SK-MEL-5 (cell line): Measurements from ENCODE around the gene CDC34. TPM values are rescaled to one million over a fixed set of nuclear protein-coding genes. Genes with fewer than 3 reads are reported as not detected.
A peak's percentile ranks its signal among the peaks of the same experiment; 100 is the strongest.

Experiments
- DNase-seq: peaks from one replicate; pipeline ENCODE4 v3.0.0-alpha.2; 2016; ENCODE audit warnings: low read depth, low spot score
- in situ Hi-C: cut with HindIII; loops from 2 replicates; pipeline ENCODE4 v1.10.0; 2016; ENCODE audit warnings: low sequenced_read_pairs, high pct_unique_total_duplicates, low pct_unique_long_range_greater_than_20kb
- total RNA-seq: library from RNA; depleted of rRNA; stranded (reverse); fragments of >200 nt; shearing (Covaris generic); gene quantifications from 2 replicates; pipeline ENCODE4 v1.2.3, GENCODE V29; 2014

CDC34 gene
- total RNA-seq, 1 experiment from 2014 or later: 52.7 TPM

DNA sequence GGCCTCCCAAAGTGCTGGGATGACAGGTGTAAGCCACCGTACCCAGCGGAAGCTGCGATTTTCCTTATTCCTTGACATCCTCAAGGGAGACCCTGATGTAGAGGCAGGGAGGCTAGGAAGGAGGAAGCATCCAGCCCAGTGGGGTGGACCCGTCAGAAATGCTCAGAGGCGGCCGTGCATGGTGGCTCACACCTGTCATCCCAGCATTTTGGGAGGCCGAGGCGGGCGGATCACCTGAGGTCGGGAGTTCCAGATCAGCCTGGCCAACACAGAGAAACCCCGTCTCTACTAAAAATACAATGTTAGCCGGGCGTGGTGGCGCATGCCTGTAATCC, 23.9 kb downstream of the CDC34 start:
- DNase-seq: no peak
- in situ Hi-C loops: no loop called here

DNA sequence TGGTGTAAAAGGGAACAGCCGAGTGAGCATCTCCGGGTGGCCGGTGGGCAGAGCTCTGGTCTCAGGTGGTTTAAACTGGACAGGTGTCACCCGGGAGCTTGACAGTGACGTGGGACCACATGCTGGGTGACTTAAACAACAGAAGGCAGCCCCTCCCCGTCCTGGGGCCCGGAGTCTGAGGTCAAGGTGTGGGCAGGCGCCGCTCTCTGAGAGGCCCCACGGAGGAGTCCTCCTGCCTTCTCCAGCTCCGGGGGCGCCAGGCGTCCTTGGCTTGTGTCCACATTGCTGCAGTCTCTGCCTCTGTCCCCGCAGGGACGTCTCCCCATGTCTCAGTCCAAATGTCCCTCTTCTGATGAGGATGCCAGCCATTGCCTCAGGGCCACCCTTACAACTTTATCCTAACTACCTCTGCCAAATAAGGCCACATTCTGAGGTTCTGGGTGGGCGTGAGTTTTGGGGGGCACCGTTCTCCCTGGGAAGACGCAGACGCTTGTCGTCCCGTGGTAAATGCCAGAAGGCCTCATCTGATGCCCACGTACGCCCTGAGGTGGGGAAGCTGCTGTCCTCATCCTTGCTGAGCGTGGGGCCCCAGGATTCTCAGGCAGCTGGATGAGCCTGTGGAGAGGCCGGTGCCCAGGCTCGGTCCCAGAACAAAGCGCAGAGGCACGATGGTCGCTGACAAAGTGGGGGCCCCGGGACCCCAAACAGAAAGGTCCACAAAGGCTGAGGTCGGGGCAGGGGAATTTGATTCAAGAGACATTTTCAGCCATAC, 25.2 kb downstream of the CDC34 start:
- no peak for DNase-seq
- in situ Hi-C loops: no loop called here

DNA sequence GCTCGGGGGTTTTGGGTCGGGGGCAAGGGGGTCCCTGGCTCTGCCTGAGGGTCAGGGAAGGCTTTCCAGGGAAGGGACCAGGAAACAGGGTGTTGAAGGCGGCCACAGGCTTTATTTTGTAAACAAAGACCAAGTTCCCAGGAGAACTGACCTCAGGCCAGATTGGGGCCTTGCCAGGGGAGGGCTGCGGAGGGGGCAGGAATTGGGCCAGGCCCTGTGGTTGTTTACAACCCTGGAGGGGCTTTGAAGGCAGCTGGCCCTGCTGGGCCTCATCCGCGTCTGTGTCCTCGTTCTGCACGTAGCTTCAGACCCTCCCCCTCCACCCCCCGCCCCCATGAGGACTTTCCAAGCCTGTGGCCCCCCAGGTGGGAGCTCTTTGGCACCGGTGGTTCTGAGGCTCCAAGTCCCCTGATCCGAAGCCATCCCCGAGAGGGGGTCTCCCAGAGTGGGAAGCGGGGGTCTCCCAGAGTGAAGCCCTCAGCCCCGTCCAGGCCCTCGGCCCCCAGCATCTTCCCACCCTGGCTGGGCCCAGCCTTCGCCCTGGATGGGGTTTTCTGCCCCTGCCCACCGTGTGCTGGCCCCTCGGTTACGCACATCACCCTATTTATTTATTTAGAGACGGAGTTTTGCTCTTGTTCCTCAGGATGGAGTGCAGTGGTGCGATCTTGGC, 27.3 kb downstream of the CDC34 start:
- no peak for DNase-seq
- in situ Hi-C loops: no loop called here

DNA sequence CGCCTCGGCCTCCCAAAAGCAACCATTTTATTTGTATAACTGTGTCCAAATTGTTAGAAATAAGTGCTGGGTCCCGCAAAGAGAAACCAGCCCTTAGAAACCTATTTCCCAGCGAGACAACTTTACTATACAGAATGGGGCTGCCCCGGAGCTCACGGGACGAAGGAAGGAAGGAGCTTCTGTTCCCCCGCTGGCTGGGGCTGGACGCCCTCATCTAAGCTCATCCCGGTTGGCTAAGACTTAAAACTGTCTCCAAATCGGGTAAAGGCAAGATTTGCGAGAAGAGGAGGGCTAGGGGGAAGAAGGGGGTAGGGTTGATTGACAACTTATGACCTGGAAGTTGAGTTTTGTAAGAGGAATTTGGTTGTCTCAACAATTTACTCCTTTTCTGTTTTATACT, 28.6 kb downstream of the CDC34 start:
- DNase-seq: no peak
- in situ Hi-C loops: no loop called here

DNA sequence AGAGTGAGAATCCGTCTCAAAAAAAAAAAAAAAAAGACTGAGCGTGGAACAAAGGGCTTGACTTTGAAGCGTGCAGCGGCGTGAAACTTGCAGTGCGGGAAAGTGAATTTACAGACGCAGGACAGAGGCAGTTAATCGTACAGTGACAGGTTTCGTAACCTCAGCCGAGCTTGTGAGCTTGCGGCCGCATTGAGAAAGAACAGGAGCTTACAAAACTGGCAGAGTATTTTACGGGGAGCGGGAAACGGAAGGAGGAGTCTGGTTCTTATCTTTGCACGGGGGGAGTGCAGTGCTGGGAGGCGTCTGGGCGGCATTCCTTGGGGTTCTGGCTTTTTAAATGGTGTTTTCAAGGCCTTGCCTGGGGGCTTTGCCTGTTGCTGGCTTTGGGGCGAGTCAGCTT, 34.8 kb downstream of the CDC34 start:
- in situ Hi-C loops: no loop called here
- DNase-seq: no peak

DNA sequence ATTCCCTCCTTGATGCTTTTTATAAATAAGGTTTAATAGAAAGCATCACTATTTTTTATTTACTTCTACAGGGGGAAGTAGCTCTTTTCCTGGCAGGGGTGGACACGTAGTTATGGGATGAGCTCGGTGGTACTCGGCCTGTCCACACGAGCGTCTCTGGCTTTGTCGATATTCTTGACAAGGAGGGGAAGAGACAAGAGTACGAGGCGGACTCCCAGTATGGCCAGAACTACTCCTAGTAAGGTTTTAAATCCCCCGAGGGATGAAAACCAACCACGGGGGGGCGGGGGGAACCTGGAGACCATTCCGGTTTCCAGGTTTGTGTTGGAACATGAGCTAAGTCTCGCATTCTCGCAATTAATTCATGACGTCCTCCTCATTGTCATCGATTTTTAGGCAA, 35.3 kb downstream of the CDC34 start:
- in situ Hi-C loops: no loop called here
- DNase-seq: no peak

DNA sequence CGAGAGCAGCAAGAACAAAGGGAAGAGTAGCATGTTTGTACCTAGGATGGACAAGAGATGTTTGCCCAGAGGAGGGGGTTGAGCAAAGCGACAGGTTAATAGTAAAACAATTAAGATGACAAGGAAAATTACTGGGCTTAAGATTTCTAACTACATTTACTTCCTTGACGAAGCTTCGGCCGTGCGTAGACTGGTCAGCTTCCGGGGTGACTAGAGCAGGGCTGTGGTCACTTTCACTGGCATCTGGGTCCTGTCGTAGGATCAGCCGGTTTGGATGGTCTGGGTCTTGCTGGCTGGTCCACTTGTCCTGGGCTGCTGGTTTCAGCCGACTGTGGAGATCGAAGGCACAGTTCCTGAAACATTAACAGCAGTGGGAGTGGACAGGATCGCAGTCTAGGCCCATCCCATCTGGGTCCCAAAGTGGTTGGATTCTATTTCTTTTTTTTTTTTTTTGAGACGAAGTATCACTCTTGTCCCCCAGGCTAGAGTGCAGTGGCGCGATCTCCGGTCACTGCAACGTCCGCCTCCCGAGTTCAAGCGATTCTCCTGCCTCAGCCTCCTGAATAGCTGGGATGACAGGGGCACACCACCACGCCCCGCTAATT, 35.8 kb downstream of the CDC34 start:
- no peak for DNase-seq
- in situ Hi-C loops: no loop called here

DNA sequence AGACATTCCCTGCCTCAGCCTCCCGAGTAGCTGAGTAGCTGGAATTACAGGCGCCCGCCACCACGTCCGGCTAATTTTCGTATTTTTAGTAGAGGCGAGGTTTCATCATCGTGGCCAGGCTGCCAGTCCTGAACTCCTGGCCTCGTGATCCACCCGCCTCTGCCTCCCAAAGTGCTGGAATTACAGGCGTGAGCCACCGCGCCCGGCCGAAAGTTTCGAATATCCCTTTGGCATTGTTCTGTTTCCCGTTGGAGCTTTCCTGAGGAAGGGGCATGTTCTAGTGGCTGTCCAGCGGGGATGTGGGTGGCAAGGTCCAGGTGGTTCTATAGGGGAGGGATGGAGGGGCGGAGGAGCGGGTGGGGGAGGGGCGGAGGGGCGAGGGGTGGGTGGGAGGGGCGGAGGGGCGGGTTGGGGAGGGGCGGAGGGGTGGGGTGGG, 38.7 kb downstream of the CDC34 start:
- in situ Hi-C loops: no loop called here
- DNase-seq: no peak

DNA sequence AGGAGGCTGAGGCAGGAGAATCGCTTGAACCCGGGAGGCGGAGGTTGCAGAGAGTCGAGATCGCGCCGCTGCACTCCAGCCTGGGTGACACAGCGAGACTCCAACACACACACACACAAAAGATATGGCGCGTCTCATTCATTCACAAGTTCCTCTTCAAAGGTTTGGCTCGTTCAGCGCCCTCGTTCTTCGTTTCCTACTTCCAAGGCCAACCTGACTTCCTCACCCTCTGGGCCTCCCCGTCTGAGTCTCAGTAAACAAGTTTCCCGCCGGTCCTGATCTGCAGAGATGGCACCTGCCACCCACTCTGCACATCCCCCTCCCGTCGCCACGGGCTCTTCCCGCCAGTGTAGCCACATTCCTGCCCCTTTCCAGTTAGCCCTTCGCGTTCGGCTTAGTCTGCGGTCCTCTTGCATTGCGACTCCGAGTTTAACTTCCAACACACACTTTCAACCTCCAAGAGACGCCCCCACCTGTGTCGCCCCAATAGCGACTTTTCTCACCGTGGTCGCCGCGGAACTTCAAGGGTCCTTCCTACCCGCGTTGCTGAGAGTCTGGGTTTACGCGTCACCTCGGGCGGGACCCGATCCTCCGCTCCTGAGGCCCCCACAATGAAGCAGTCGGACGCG, 39.5 kb downstream of the CDC34 start:
- no peak for DNase-seq
- in situ Hi-C loops: no loop called here

DNA sequence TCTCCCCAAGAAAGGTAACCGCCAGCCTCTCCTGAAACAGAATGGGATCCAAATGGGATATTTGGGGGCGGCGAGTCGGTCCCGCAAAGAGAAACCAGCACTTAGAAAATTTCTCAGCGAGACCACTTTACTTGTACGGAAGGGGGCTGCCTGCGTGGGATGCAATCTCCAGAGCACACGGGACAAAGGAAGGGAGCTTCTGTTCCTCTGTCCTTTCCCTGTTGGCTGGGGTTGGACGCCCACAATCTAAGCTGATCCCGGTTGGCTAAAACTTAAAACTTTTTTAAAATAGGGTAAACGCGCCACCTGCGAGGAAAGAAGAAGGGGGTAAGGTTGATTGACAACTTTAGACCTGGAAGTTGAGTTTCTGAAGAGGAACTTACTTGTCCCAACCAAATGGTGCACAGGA, 40.0 kb downstream of the CDC34 start:
- in situ Hi-C loops: no loop called here
- DNase-seq: no peak

DNA sequence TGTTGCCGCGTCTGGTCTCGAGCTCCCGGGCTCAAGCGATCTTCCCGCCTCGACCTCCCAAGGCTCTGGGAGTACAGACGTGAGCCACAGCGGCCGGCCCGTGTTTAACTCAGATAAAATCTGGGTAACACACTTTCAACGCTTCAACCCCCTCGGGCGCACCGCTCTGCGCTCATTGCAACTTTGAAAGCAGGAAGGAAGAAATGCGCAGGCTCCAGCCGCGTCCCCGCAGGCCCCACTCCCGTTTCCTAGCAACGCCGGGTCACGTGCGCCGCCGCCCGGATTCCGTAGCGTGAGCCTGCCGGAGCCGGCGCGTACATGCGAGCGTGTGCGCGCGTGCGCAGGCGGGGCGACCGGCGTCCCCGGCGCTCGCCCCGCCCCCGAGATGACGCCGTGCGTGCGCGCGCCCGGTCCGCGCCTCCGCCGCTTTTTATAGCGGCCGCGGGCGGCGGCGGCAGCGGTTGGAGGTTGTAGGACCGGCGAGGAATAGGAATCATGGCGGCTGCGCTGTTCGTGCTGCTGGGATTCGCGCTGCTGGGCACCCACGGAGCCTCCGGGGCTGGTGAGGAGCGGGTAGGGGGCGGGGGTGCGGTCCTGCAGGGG, 40.7 kb downstream of the CDC34 start, which contains the start of gene BSG:
TSS of gene BSG (plus strand) at position 457 of the 603 bp plus-strand sequence. CDS start at position 496, 39 bp downstream.
- in situ Hi-C loops: no loop called here
- peak; percentile 94 for DNase-seq

DNA sequence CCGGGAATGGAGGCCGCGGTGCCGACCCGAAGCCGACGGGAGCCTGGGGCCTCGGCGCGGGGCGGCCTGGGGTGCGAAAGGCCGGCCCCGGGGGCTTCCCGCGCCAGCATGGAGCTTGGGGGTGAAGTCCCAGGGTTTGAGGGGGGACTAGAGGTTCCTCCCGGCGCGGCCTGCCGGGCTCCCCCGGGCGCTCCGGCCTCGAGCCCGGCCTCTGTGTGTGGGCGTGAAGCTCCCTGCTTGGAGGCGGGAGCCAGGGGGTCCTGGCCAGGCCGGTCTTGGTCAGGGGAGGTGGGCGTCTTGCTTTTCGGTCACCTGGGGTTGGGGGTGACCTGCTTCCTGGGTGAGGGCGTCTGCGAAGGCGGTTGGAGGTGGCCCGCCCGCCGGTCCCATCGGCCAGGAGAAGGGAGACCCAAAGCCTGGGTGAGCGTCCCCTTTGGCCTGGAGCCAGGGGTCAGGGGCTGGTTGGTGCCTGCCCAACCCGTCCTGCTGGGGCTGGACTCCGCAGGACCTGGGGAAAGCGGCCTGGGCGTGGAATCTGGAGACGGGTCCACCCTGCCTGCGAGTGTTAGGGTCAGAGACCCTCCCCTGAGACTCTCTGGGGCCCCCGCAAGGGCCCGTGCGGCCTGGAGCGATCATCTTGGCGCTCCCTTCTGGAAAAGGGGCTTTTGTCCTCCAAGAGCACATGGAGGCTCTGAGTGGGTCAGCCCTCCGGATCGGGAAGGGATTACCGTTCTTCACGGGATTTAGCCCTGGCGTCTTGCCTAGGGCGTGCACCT, 41.4 kb downstream of the CDC34 start:
- in situ Hi-C loops: no loop called here
- peak; percentile 44 for DNase-seq

DNA sequence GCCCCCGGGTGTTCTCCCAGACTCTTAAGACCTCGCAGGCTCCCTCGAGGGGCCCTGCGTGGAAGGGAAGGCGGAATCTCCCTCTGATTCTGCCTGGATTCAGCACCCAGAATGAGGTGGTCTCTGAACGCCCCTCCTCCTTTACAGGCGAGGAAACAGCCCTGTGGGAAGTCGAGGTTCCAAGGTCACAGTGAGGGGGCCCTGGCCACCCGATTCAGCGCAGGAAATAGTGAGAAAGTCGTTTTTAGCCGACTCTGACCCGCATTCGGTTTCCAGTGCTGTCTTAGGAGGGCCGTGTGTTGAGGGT, 41.9 kb downstream of the CDC34 start:
- in situ Hi-C loops: no loop called here
- no peak for DNase-seq

DNA sequence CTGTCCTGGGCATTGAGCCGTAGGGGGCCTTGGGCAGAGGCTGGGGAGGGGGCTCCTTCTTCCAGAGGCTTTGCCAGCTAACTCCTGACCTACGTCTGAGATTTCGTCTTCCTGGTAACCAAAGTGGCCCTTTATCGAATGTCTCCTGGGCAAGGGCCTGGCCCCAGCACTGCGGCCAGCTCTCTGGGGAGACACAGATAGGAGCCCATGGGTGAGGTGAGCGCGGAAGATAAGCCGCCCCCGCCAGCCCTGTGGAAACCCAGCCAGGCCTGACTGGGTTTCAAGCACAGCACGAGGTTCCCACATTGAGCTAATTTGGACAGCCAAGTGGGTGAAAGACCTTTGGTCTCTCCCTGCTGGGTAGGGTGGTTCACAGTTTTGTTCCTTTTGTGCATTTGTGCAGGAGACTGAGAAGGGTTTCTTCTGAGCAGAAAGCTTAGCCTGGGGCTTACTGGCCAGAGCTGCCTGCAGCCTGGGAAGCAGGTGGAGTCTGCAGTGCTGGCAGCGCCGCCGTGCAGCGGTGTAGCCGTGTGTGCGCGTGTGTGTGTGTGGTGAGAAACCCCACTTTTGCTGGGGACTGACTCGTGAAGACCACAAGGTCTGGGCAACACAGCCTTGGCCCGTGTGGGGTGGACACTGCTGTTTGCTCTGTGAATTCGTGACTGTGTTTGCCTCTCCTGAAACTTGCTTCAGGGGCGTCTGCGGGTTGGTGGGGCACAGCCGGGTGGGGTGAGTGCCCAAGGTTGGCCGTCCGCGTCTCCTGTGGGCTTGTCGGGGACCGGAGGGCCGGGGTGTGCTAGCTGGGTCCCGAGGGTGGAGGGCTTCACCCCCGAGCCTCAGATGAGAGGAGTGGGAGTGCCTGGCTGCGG, 43.3 kb downstream of the CDC34 start:
- peak; percentile 36 for DNase-seq
- in situ Hi-C loops: no loop called here

DNA sequence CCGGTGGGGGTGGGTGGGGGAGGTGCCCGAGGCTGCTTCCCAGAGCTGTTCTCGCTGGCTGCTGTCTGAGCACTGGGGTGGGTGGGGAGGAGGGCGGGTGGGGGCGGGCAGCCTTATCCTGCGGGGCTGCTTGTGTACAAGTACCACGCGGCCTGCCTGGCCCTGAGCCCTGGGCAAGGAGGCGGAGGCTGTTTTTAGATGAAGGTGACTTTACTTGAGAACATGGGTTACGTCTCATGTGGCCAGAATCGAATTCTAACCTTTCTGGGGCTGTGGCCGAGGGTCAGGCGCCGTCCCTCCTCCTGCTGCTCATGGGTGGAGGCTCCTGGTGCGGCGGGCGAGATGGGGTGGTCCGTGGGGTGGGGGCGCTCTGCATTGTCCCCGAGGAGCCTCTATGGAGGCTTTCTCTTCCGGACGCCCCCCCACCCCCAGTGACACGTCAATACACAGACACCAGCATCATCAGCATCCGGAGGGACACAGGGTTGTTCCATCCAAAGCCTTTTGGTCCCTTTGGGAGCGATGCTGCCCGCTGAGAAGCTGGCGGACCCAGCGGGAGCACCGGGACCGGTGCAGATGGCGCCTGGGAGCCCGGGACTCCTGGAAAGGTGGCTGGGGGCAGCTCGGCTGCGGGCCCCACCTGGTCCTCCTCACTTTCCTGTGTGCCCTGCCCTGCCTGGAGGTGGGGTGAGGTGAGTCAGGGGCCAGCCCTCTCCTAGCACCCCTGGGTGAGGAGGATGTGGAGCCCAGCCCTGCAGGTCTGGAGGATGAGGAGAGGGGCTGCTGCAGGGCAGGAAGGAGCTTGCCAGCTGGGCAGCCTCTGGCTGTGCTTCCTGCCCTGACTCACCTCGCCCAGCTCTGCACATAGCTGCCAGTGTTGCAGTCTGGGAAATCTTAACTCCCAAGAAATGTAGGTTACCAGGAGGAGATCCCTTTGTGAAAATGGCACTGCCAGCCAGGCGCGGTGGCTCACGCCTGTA, 44.3 kb downstream of the CDC34 start:
- in situ Hi-C loops: no loop called here
- DNase-seq: no peak
